SK-N-SH treated with all-trans-retinoic acid at 6 μM for 48 hours (cell line): ENCODE measurements around the gene SH3PXD2B.

Source experiments
- GLIS3 ChIP-seq: fragments of 250-450 bp; sonication (Bioruptor Pico); IDR thresholded peaks from 2 replicates; pipeline ENCODE4 v1.5.0; 2020; ENCODE audit warnings: mild to moderate bottlenecking, moderate library complexity
- ZFP30 ChIP-seq: fragments of 450-650 bp; formaldehyde crosslinking; IDR thresholded peaks from 2 replicates; pipeline ENCODE4 v1.5.0; 2022; ENCODE audit warnings: mild to moderate bottlenecking, moderate library complexity

- no peak for TF ChIP-seq ZFP30 (CRISPR knock-in tag)
- TF ChIP-seq GLIS3, result no peak
Observed at GRCh38 chr5:172342918-172343317, 111.4 kb downstream of the SH3PXD2B start.
